A549 (cell line): ENCODE results near the gene KATNAL1.

Experiments used
- POLR2A ChIP-seq: IDR thresholded peaks from 2 replicates; pipeline ENCODE4 v1.6.1; 2012; ENCODE audit warnings: mild to moderate bottlenecking, low read length
- RCOR1 ChIP-seq: fragments of 150-350 bp; IDR thresholded peaks from 2 replicates; pipeline ENCODE4 v1.6.1; 2014; ENCODE audit warnings: antibody characterized with exemption, low read length, low read depth
- RFX5 ChIP-seq: fragments of 450-650 bp; IDR thresholded peaks from 2 replicates; pipeline ENCODE4 v1.7.1; 2014; ENCODE audit warnings: antibody characterized with exemption, mild to moderate bottlenecking, moderate library complexity
- TF ChIP-seq, protein P1 (sequence below): fragments of >200 bp; sonication (Bioruptor Twin); formaldehyde crosslinking; IDR thresholded peaks from 3 replicates; pipeline ENCODE4 v1.5.1; 2016
- TF ChIP-seq, protein P2 (sequence below): fragments of 450-650 bp; IDR thresholded peaks from 2 replicates; pipeline ENCODE4 v1.6.1; 2014; ENCODE audit warnings: antibody characterized with exemption

DNA sequence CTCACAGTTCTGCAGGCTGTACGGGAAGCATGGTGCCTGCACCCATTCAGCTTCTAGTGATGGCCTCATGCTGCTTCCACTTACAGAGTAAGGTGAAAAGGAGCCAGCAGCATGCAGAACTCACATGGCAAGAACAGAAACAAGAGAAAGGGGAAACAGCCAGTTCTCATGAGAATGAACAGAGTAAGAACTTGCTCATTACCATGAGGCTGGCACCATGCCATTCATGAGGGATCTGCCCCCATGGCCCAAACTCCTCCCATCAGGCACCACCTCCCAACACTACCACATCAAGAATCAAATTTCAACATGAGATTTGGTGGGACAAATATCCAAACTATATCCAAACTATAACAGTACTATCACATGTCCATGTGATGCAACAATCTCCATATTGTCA is 72.1 kb downstream of the KATNAL1 start:
- no peak for TF ChIP-seq RFX5
- no peak for TF ChIP-seq RCOR1
- TF ChIP-seq, protein P1, sequence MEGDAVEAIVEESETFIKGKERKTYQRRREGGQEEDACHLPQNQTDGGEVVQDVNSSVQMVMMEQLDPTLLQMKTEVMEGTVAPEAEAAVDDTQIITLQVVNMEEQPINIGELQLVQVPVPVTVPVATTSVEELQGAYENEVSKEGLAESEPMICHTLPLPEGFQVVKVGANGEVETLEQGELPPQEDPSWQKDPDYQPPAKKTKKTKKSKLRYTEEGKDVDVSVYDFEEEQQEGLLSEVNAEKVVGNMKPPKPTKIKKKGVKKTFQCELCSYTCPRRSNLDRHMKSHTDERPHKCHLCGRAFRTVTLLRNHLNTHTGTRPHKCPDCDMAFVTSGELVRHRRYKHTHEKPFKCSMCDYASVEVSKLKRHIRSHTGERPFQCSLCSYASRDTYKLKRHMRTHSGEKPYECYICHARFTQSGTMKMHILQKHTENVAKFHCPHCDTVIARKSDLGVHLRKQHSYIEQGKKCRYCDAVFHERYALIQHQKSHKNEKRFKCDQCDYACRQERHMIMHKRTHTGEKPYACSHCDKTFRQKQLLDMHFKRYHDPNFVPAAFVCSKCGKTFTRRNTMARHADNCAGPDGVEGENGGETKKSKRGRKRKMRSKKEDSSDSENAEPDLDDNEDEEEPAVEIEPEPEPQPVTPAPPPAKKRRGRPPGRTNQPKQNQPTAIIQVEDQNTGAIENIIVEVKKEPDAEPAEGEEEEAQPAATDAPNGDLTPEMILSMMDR, result no peak
- no peak for TF ChIP-seq POLR2A
- TF ChIP-seq, protein P2, sequence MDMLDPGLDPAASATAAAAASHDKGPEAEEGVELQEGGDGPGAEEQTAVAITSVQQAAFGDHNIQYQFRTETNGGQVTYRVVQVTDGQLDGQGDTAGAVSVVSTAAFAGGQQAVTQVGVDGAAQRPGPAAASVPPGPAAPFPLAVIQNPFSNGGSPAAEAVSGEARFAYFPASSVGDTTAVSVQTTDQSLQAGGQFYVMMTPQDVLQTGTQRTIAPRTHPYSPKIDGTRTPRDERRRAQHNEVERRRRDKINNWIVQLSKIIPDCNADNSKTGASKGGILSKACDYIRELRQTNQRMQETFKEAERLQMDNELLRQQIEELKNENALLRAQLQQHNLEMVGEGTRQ, result no peak
